Ishikawa (cell line): ENCODE data around the gene TMCO6.

Source experiments
- CEBPB ChIP-seq: IDR thresholded peaks from 2 replicates; pipeline ENCODE4 v1.6.1; 2012
- CREB1 ChIP-seq: IDR thresholded peaks from 2 replicates; pipeline ENCODE4 v1.6.1; 2012; ENCODE audit warnings: low read depth
- EGR1 ChIP-seq: IDR thresholded peaks from 2 replicates; pipeline ENCODE4 v1.6.1; 2012
- EP300 ChIP-seq: IDR thresholded peaks from 2 replicates; pipeline ENCODE4 v1.6.1; 2012; ENCODE audit warnings: borderline replicate concordance
- FOXM1 ChIP-seq: IDR thresholded peaks from 2 replicates; pipeline ENCODE4 v1.6.1; 2012; ENCODE audit warnings: low read depth, borderline replicate concordance
- NFIC ChIP-seq: IDR thresholded peaks from 2 replicates; pipeline ENCODE4 v1.6.1; 2012
- RAD21 ChIP-seq: IDR thresholded peaks from 2 replicates; pipeline ENCODE4 v1.6.1; 2012; ENCODE audit warnings: low read depth
- TAF1 ChIP-seq: IDR thresholded peaks from 2 replicates; pipeline ENCODE4 v1.6.1; 2012; ENCODE audit warnings: low read depth, mild to moderate bottlenecking
- TCF12 ChIP-seq: IDR thresholded peaks from 2 replicates; pipeline ENCODE4 v1.6.1; 2012; ENCODE audit warnings: low read depth
- TEAD4 ChIP-seq: IDR thresholded peaks from 2 replicates; pipeline ENCODE4 v1.6.1; 2012
- YY1 ChIP-seq: IDR thresholded peaks from 2 replicates; pipeline ENCODE4 v1.6.1; 2012; ENCODE audit warnings: low read depth
- ZBTB7A ChIP-seq: IDR thresholded peaks from 2 replicates; pipeline ENCODE4 v1.6.1; 2012; ENCODE audit warnings: low read depth
- TF ChIP-seq, protein P1 (sequence below): IDR thresholded peaks from 2 replicates; pipeline ENCODE4 v1.6.1; 2012
- TF ChIP-seq, protein P2 (sequence below): IDR thresholded peaks from 2 replicates; pipeline ENCODE4 v1.6.1; 2012
- TF ChIP-seq, protein P3 (sequence below): IDR thresholded peaks from 2 replicates; pipeline ENCODE4 v1.6.1; 2012; ENCODE audit warnings: low read depth, mild to moderate bottlenecking

TMCO6 gene

DNA sequence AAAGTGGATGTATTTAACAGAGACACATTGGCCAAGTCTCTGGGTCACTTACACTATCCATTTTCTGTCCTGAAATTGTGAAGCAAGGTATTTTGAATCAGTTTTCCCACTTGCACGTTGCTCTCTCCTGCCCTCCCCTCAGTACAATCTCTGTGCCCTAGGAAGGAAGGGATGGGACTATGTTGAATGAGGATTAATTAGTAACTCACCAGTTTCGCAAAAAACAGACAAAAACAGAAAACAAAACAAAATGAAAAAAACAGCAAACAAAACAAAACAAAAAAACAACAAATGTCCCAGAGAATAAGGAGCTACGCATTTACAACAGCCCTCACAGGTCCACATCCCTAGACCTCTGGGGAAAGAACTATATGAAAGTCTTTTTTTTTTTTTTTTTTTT lies 5.1 kb upstream of the TMCO6 start:
- TF ChIP-seq TAF1 (no peak), TEAD4 (no peak), EP300 (no peak), CEBPB (no peak), TCF12 (no peak), EGR1 (no peak), NFIC (no peak), CREB1 (no peak), FOXM1 (no peak), ZBTB7A (no peak), YY1 (no peak), RAD21 (no peak)
- TF ChIP-seq, protein P1, sequence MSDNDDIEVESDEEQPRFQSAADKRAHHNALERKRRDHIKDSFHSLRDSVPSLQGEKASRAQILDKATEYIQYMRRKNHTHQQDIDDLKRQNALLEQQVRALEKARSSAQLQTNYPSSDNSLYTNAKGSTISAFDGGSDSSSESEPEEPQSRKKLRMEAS = no peak
- TF ChIP-seq, protein P2, sequence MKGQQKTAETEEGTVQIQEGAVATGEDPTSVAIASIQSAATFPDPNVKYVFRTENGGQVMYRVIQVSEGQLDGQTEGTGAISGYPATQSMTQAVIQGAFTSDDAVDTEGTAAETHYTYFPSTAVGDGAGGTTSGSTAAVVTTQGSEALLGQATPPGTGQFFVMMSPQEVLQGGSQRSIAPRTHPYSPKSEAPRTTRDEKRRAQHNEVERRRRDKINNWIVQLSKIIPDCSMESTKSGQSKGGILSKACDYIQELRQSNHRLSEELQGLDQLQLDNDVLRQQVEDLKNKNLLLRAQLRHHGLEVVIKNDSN = no peak
- TF ChIP-seq, protein P3, sequence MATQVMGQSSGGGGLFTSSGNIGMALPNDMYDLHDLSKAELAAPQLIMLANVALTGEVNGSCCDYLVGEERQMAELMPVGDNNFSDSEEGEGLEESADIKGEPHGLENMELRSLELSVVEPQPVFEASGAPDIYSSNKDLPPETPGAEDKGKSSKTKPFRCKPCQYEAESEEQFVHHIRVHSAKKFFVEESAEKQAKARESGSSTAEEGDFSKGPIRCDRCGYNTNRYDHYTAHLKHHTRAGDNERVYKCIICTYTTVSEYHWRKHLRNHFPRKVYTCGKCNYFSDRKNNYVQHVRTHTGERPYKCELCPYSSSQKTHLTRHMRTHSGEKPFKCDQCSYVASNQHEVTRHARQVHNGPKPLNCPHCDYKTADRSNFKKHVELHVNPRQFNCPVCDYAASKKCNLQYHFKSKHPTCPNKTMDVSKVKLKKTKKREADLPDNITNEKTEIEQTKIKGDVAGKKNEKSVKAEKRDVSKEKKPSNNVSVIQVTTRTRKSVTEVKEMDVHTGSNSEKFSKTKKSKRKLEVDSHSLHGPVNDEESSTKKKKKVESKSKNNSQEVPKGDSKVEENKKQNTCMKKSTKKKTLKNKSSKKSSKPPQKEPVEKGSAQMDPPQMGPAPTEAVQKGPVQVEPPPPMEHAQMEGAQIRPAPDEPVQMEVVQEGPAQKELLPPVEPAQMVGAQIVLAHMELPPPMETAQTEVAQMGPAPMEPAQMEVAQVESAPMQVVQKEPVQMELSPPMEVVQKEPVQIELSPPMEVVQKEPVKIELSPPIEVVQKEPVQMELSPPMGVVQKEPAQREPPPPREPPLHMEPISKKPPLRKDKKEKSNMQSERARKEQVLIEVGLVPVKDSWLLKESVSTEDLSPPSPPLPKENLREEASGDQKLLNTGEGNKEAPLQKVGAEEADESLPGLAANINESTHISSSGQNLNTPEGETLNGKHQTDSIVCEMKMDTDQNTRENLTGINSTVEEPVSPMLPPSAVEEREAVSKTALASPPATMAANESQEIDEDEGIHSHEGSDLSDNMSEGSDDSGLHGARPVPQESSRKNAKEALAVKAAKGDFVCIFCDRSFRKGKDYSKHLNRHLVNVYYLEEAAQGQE = no peak

DNA sequence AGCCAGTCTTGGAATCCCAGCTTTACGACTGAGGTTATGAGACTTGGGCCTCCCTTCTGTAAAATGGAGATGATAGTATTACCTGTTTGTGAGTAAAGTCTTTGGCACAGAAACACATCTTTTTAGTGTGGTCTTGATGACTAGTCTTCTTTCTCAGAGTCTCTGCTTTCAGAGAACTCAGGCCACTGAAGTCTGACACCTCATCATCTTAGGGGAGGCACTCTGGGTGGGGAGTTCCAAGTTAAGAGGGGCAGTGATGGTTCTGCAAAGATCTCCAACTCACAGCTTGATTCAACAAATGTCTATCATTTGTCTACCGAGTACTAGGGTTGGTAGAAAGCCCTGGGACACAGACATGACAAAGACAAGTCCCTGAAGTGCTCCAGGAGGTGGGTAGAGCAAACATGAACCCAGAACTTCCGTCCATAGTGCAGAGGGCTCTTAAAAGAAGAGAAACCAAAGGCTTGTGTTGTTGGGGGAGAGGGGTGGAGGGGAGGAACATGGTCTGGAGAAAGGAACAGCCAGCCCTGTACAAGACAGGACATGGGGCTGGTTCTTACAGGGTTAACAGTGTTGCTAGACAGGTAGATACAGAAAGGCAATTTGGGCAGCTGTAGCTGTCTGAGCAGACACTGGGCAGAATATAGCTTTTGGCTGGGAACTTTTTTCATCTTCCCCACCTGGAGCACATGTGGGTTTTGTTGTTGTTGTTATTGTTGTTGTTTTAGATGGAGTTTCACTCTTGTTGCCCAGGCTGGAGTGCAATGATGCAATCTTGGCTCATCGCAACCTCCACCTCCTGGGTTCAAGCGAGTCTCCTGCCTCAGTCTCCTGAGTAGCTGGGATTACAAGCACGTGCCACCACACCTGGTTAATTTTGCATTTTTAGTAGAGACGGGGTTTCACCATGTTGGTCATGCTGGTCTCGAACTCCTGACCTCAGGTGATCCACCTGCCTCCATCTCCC lies 3.7 kb upstream of the TMCO6 start:
- no peak for TF ChIP-seq EGR1
- TF ChIP-seq TAF1 = no peak
- TF ChIP-seq CREB1 = no peak
- TF ChIP-seq, protein P1 = no peak

DNA sequence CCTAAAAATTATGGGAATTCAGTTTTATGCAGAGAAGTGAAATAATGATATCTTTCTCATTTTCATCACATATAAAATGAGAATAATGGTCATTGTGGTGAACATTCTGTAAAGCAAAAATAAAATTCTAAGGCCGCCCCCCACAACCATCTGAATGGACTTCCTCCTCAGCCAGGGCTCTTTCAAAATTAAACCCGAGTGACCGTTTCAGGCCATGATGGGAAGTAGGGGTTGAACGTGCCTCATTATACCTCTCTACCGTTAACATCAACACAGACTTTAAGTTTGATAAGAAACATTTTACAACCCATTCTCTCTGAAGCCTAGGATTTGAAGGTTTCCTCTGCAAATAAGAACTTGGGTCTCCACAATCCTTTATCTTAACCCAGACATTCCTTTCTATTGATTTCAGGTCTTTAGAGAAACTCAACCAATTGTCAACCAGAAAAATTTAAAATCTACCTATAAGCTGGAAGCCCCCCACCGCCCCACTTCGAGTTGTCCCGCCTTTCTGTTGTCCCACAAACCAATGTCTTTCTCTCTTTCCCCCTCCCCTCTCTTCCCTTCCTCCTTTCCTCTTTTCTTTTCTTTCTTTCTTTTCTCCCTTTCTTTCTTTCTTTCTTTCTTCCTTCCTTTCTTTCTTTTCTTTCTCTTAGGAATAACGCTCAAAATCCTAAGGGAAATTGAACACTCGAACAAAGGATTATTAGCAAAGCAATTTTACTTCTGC lies 1.7 kb upstream of the TMCO6 start:
- TF ChIP-seq, protein P3 = no peak
- no peak for TF ChIP-seq YY1
- TF ChIP-seq RAD21 = no peak
- no peak for TF ChIP-seq EP300
- TF ChIP-seq FOXM1 = no peak
- TF ChIP-seq TEAD4 = no peak
- no peak for TF ChIP-seq CEBPB
- TF ChIP-seq NFIC = no peak
- TF ChIP-seq ZBTB7A = no peak
- no peak for TF ChIP-seq TCF12
- TF ChIP-seq, protein P2 = no peak

DNA sequence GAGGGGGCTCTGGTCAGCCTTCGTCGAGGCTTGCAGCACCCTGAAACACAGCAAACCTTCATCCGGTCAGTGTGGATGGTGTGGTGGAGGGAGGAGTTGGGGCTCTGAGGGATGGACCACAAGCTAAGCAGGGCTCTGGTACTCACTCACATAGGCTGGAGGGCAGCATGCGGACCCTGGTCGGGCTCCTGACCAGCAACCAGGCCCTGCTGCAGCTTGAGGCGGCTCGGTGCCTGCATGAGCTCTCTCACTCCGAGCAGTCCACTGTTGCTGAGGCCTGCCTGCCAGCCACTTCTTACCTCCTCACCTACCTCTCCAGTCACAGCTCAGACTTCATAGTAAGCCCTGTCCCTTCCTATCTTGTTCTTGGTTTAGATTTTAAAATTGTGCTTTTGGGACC lies 2.5 kb downstream of the TMCO6 start:
- TF ChIP-seq CREB1 (no peak), EGR1 (no peak), CEBPB (no peak), TEAD4 (no peak), NFIC (no peak), FOXM1 (no peak), YY1 (no peak), EP300 (no peak), TCF12 (no peak), RAD21 (no peak), TAF1 (no peak), ZBTB7A (no peak)
- TF ChIP-seq, protein P3 = no peak
- TF ChIP-seq, protein P1 = no peak
- TF ChIP-seq, protein P2 = no peak
